Mesothelial cell of epicardium (in vitro differentiated cells): ENCODE results near the gene ACTR1B. TPM values are rescaled to one million over a fixed set of nuclear protein-coding genes. Genes with fewer than 3 reads are reported as not detected.
"Not testable (repeated sequence)": the region's sequence is repeated elsewhere in the genome, so short reads cannot be mapped to it uniquely, and the experiment has no call there.

Experiments
- DNase-seq, 2 experiments: peaks; one replicate each; pipeline ENCODE4 v3.0.0; 2021; ENCODE audit warnings: low spot score in 2 of 2; ENCODE audit not compliant: unreplicated experiment in 2 of 2
- H3K27ac Mint-ChIP-seq: 2 replicates; pipeline ENCODE4 v1.8.0; 2021; ENCODE audit warnings: mixed read lengths
- H3K27me3 Mint-ChIP-seq: 2 replicates; pipeline ENCODE4 v1.8.0; 2021; ENCODE audit warnings: low read depth, mixed read lengths
- H3K36me3 Mint-ChIP-seq: 2 replicates; pipeline ENCODE4 v1.8.0; 2021; ENCODE audit warnings: mixed read lengths
- H3K4me1 Mint-ChIP-seq: 2 replicates; pipeline ENCODE4 v1.8.0; 2021; ENCODE audit warnings: mixed read lengths
- H3K4me3 Mint-ChIP-seq: 2 replicates; pipeline ENCODE4 v1.8.0; 2021; ENCODE audit warnings: mild to moderate bottlenecking, moderate library complexity, mixed read lengths
- H3K9me3 Mint-ChIP-seq: 2 replicates; pipeline ENCODE4 v1.8.0; 2021; ENCODE audit warnings: mixed read lengths
- CTCF ChIP-seq: fragments of 200-600 bp; sonication (generic); IDR thresholded peaks from one replicate; pipeline ENCODE4 v1.5.0; 2021; ENCODE audit warnings: antibody characterized with exemption; ENCODE audit not compliant: unreplicated experiment
- total RNA-seq: library from RNA; stranded (reverse); gene quantifications from 3 replicates; pipeline ENCODE4 v1.2.1, GENCODE V29; 2021

ACTR1B gene
- total RNA-seq, 1 donor from 2014 or later = 74.3 TPM

- H3K27me3 Mint-ChIP-seq, H3K9me3 Mint-ChIP-seq, H3K4me3 Mint-ChIP-seq, H3K36me3 Mint-ChIP-seq, H3K27ac Mint-ChIP-seq, DNase-seq, H3K4me1 Mint-ChIP-seq: not testable (repeated sequence)
Measured at GRCh38 chr2:97618939-97619827, 44.7 kb downstream of the ACTR1B start.

- no peak overlapping the region for H3K27ac Mint-ChIP-seq
- H3K27me3 Mint-ChIP-seq = no peaks in the 10 kb centered on the region
Measured at GRCh38 chr2:97617911-97618310, 45.9 kb downstream of the ACTR1B start.

GRCh38 chr2:97615746-97616145, 48.1 kb downstream of the ACTR1B start:
- H3K4me3 Mint-ChIP-seq, H3K4me1 Mint-ChIP-seq, H3K27ac Mint-ChIP-seq, H3K9me3 Mint-ChIP-seq, H3K27me3 Mint-ChIP-seq, DNase-seq, H3K36me3 Mint-ChIP-seq: not testable (repeated sequence)

More at GRCh38 chr2:97617911-97618310, 45.9 kb downstream of the ACTR1B start:
- DNase-seq = no peak
- Mint-ChIP-seq H3K4me3 (no peak overlapping the region), H3K4me1 (no peaks in the 10 kb centered on the region), H3K9me3 (no peaks in the 10 kb centered on the region), H3K36me3 (no peaks in the 10 kb centered on the region)
- no peak for TF ChIP-seq CTCF

GRCh38 chr2:97611895-97612294, 51.9 kb downstream of the ACTR1B start:
- not testable (repeated sequence) for H3K27me3 Mint-ChIP-seq, H3K9me3 Mint-ChIP-seq, H3K4me1 Mint-ChIP-seq, H3K27ac Mint-ChIP-seq, DNase-seq, H3K4me3 Mint-ChIP-seq, H3K36me3 Mint-ChIP-seq

GRCh38 chr2:97608745-97609144, 55.1 kb downstream of the ACTR1B start:
- H3K4me3 Mint-ChIP-seq, H3K36me3 Mint-ChIP-seq, H3K27ac Mint-ChIP-seq, H3K27me3 Mint-ChIP-seq, H3K4me1 Mint-ChIP-seq, DNase-seq, H3K9me3 Mint-ChIP-seq: not testable (repeated sequence)

Other genes starting within 250 kb of the ACTR1B start
- gene ANKRD36B, start 74.2 kb downstream of the ACTR1B start, total RNA-seq = 64.5 to 67.9 TPM (median 67.5 TPM) in 3 replicates
- 144 to 158 TPM (median 151 TPM) in 3 replicates for gene COX5B, start 18.0 kb downstream of the ACTR1B start, total RNA-seq
- 17.9 to 20.2 TPM (median 20.0 TPM) in 3 replicates for gene C2orf92, start 5.7 kb upstream of the ACTR1B start, total RNA-seq
- 1.9 to 3.1 TPM (median 2.3 TPM) in 3 replicates for gene ZAP70, start 49.5 kb upstream of the ACTR1B start, total RNA-seq